Mesendoderm (in vitro differentiated cells): ENCODE results near the gene PRR14.
A peak's percentile ranks its signal among the peaks of the same experiment; 100 is the strongest.
"Not testable (repeated sequence)": the region's sequence is repeated elsewhere in the genome, so short reads cannot be mapped to it uniquely, and the experiment has no call there.

ENCODE experiments used
- DNase-seq: peaks from one replicate; pipeline ENCODE4 v3.0.0; 2013
- H2AK5ac ChIP-seq: 2 replicates; pipeline ENCODE4 v1.6.1; 2013; ENCODE audit warnings: low read length, inconsistent platforms
- H2BK120ac ChIP-seq: 2 replicates; pipeline ENCODE4 v1.6.1; 2013; ENCODE audit warnings: low read depth, mild to moderate bottlenecking, low read length, moderate library complexity, mixed read lengths
- H2BK15ac ChIP-seq: replicated peaks from 2 replicates; pipeline ENCODE4 v1.6.1; 2013; ENCODE audit warnings: low read depth, mild to moderate bottlenecking, moderate library complexity
- H2BK5ac ChIP-seq: 2 replicates; pipeline ENCODE4 v1.6.1; 2013; ENCODE audit warnings: low read length, inconsistent platforms
- H3K18ac ChIP-seq: 2 replicates; pipeline ENCODE4 v1.6.1; 2013; ENCODE audit warnings: mild to moderate bottlenecking, low read length, mixed read lengths
- H3K23ac ChIP-seq: one replicate; pipeline ENCODE4 v1.6.1; 2013; ENCODE audit warnings: low read length
- H3K27ac ChIP-seq: 2 replicates; pipeline ENCODE4 v1.5.1; 2013; ENCODE audit warnings: low read depth, mild to moderate bottlenecking, inconsistent platforms, low read length, moderate library complexity
- H3K27me3 ChIP-seq: 2 replicates; pipeline ENCODE4 v1.6.1; 2013; ENCODE audit warnings: low read length, control low read depth, mild to moderate bottlenecking, inconsistent platforms; ENCODE audit not compliant: insufficient read depth, poor library complexity
- H3K36me3 ChIP-seq: 2 replicates; pipeline ENCODE4 v1.6.1; 2013; ENCODE audit warnings: low read length, inconsistent platforms; ENCODE audit not compliant: control insufficient read depth, insufficient read depth
- H3K4ac ChIP-seq: one replicate; pipeline ENCODE4 v1.6.1; 2013; ENCODE audit warnings: low read depth, mild to moderate bottlenecking, low read length, moderate library complexity
- H3K4me1 ChIP-seq: 2 replicates; pipeline ENCODE4 v1.6.1; 2013; ENCODE audit warnings: low read depth, low read length, inconsistent platforms; ENCODE audit not compliant: control insufficient read depth
- H3K4me2 ChIP-seq: 2 replicates; pipeline ENCODE4 v1.6.1; 2013; ENCODE audit warnings: low read length
- H3K4me3 ChIP-seq: 2 replicates; pipeline ENCODE4 v1.5.1; 2013; ENCODE audit warnings: mild to moderate bottlenecking, low read length
- H3K56ac ChIP-seq: one replicate; pipeline ENCODE4 v1.6.1; 2013; ENCODE audit warnings: low read length
- H3K79me1 ChIP-seq: 2 replicates; pipeline ENCODE4 v1.6.1; 2013; ENCODE audit warnings: low read length, inconsistent platforms
- H3K79me2 ChIP-seq: 2 replicates; pipeline ENCODE4 v1.6.1; 2013; ENCODE audit warnings: mild to moderate bottlenecking, low read length; ENCODE audit not compliant: control insufficient read depth, insufficient read depth
- H3K9ac ChIP-seq: 2 replicates; pipeline ENCODE4 v1.6.1; 2013; ENCODE audit warnings: low read length, inconsistent platforms
- H4K5ac ChIP-seq: one replicate; pipeline ENCODE4 v1.6.1; 2013; ENCODE audit warnings: low read length
- H4K8ac ChIP-seq: one replicate; pipeline ENCODE4 v1.6.1; 2013; ENCODE audit warnings: low read depth, mild to moderate bottlenecking, control low read depth, low read length, moderate library complexity
- WGBS: extraction: QIAGEN DNeasy Blood & Tissue Kit; methylation state at CpG from one replicate; pipeline ENCODE4 v1.1.7; 2013; ENCODE audit warnings: low lambda C conversion rate, missing lambda C conversion rate; ENCODE audit not compliant: insufficient coverage; ENCODE audit errors: extremely low coverage; 5-methylcytosine and 5-hydroxymethylcytosine counted together

Gene PRR14

DNA sequence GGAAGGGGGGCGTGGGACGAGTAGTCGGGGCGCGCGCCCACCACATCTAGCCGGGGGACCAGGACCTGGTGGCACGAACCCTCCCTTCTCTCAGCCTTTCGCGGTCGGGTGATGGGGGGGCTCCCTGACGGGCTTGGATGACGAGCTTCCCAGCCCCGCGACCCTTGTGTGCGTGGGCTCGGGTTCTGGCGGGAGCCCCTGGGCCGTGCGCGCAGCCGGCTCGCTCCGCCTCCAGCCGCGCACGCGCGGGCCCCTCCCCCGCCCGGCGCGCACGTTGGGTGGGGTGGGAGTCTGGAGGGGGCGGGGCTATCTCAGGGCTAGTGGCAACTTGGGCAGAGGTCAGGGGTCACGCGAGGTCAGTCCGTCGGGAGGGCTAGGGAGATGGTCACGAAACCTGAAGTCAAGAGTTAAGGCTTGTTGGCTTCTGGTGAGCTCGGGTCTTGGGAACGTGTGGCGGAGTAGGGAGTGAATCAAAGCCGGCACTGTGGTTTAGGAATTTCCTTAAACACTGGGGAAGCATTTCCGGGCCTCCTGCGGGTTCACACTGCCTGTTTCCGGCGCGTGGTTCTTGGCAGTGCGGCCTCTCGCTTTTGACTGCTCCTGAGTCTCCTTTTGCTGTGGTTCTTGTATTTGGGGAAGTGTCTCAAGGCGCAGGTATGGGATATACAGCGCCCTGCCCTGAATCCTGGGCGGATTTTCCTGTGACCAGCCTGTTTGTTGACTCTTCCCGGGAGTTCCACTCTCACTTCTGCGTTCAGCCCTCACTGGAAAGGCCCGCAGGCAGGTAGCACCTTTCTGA is 48.3 kb downstream of the PRR14 start, which contains the start of gene SRCAP:
Gene SRCAP, plus strand, starts transcription at position 356 of the 799 bp plus-strand sequence. CDS start 1,654 bp downstream, outside the sequence.
- H3K27me3 ChIP-seq = no peaks in the 10 kb centered on the region

DNA sequence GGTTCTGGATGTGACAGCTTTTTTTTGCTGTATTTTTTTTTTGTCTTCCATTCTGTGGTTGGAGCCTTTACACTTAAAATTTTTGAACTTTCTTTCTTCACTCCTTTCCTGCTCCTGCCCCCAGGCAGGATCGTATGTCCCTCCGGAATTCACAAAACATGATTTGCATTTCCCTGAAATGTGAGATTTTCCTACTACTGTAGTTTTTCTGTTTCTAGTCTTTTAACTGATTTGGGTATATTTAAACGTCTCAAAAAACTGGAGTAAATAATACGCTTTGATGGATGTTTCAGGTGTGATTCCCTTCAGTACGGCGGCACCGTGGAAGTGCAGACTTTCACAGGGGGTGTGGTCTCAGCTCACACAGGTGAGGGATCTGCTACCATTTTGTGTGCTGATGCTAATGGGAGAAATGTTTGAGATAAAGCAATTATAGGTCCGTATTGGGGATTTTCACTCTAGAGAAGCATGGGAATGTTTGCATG is 48.9 kb downstream of the PRR14 start:
- Histone ChIP-seq H3K18ac (no peak overlapping the region), H2BK120ac (no peak overlapping the region), H3K9ac (peak overlapping the region; percentile 55), H3K56ac (peak overlapping the region; percentile 76), H4K8ac (no peak overlapping the region), H2BK5ac (no peak overlapping the region), H2AK5ac (no peak overlapping the region), H3K79me2 (peaks cover 21% of the 10 kb centered on the region), H4K5ac (no peak overlapping the region), H3K4me3 (peak overlapping the region; percentile 18), H3K4me2 (peak overlapping the region; percentile 93), H2BK15ac (no peak overlapping the region), H3K79me1 (peaks cover 8% of the 10 kb centered on the region), H3K23ac (no peak overlapping the region), H3K27me3 (no peaks in the 10 kb centered on the region), H3K4me1 (peaks cover 3% of the 10 kb centered on the region), H3K27ac (peak overlapping the region; percentile 65), H3K4ac (peak overlapping the region; percentile 71), H3K36me3 (peaks cover 5% of the 10 kb centered on the region)
- no CpG with 5 or more reads among the region's 8 CpGs for WGBS
- peak; percentile 12 for DNase-seq

More for the DNA sequence above, 48.3 kb downstream of the PRR14 start, which contains the start of gene SRCAP:
- H3K23ac ChIP-seq = peak within 1 kb of the TSS; percentile 99
- peaks cover 21% of the 10 kb centered on the region for H3K79me2 ChIP-seq
- peak within 1 kb of the TSS; percentile 3 for H4K8ac ChIP-seq
- peak within 1 kb of the TSS; percentile 93 for H3K4me2 ChIP-seq
- peak within 1 kb of the TSS; percentile 98 for H3K27ac ChIP-seq
- peaks cover 8% of the 10 kb centered on the region for H3K79me1 ChIP-seq
- H4K5ac ChIP-seq = no peak within 1 kb of the TSS
- H3K56ac ChIP-seq = peak within 1 kb of the TSS; percentile 99
- no peak within 1 kb of the TSS for H2BK120ac ChIP-seq
- H3K4me3 ChIP-seq = peak within 1 kb of the TSS; percentile 89
- peaks cover 3% of the 10 kb centered on the region for H3K36me3 ChIP-seq
- no peak within 1 kb of the TSS for H2BK15ac ChIP-seq
- H3K4ac ChIP-seq = peak within 1 kb of the TSS; percentile 89
- peak; percentile 88 for DNase-seq
- H2BK5ac ChIP-seq = peak within 1 kb of the TSS; percentile 97
- H3K9ac ChIP-seq = peak within 1 kb of the TSS; percentile 100
- WGBS = no CpG with 5 or more reads among the region's 57 CpGs
- peaks cover 3% of the 10 kb centered on the region for H3K4me1 ChIP-seq
- no peak within 1 kb of the TSS for H2AK5ac ChIP-seq
- peak within 1 kb of the TSS; percentile 82 for H3K18ac ChIP-seq

DNA sequence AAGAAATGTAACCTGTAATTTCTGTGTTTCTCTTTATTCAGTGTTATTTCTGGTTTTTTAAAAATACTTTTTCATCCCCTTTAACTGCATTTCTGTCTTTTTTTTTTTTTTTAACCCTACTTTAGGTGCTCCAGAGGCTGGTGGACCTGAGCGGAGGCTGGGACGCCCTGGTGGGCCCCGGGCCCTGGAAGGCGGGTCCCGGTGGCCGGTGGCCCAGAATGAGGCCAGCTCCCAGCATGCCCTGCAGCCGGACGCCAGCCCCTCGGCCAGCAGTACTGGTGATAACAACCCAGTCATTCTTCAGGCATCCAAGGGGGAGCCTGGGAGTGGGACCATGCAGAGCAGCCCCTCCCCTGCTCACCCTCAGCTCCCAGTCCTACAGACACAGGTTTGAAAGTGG is 49.7 kb downstream of the PRR14 start:
- no CpG with 5 or more reads among the region's 9 CpGs for WGBS

DNA sequence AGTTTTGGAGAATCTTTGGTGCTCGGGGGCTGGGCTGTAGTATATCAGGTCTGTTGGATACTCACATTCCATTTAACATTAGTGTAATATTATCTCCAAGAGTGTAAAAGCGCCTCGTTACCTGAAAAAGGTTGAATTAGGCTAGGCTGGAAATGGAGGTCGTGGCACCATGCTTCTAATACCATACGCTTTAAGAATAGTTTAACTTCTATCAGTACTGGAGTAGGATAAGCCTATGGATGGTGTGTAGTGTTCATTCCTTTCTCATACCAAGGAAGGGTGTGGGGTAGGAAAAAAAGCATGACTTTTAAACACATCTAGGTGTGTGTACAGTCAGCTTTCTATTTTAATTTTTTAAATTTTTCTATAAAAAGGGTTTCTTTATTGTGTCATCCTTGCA is 50.2 kb downstream of the PRR14 start:
- Histone ChIP-seq H4K5ac (no peak overlapping the region), H3K4me3 (no peak overlapping the region), H3K4ac (no peak overlapping the region), H2AK5ac (no peak overlapping the region), H2BK5ac (no peak overlapping the region), H3K27ac (no peak overlapping the region), H3K23ac (no peak overlapping the region), H3K18ac (no peak overlapping the region), H3K79me2 (peaks cover 21% of the 10 kb centered on the region), H3K4me1 (peaks cover 3% of the 10 kb centered on the region), H3K27me3 (no peaks in the 10 kb centered on the region), H2BK15ac (no peak overlapping the region), H3K79me1 (peaks cover 8% of the 10 kb centered on the region), H3K4me2 (no peak overlapping the region), H3K9ac (no peak overlapping the region), H3K56ac (no peak overlapping the region), H4K8ac (no peak overlapping the region), H3K36me3 (peaks cover 6% of the 10 kb centered on the region), H2BK120ac (no peak overlapping the region)
- no CpG with 5 or more reads among the region's 5 CpGs for WGBS
- DNase-seq = no peak

More for the DNA sequence above, 49.7 kb downstream of the PRR14 start:
- peaks cover 5% of the 10 kb centered on the region for H3K36me3 ChIP-seq
- peaks cover 8% of the 10 kb centered on the region for H3K79me1 ChIP-seq
- H3K18ac ChIP-seq = no peak overlapping the region
- H3K27me3 ChIP-seq = no peaks in the 10 kb centered on the region
- no peak overlapping the region for H2BK120ac ChIP-seq
- peak overlapping the region; percentile 12 for H3K27ac ChIP-seq
- H4K8ac ChIP-seq = no peak overlapping the region
- H4K5ac ChIP-seq = no peak overlapping the region
- no peak overlapping the region for H3K56ac ChIP-seq
- H2BK15ac ChIP-seq = no peak overlapping the region
- no peak overlapping the region for H3K23ac ChIP-seq
- peak; percentile 36 for DNase-seq
- H3K79me2 ChIP-seq = peaks cover 21% of the 10 kb centered on the region
- no peak overlapping the region for H2AK5ac ChIP-seq
- no peak overlapping the region for H3K4me2 ChIP-seq
- no peak overlapping the region for H3K4ac ChIP-seq
- no peak overlapping the region for H3K4me3 ChIP-seq
- no peak overlapping the region for H2BK5ac ChIP-seq
- H3K9ac ChIP-seq = no peak overlapping the region
- peaks cover 3% of the 10 kb centered on the region for H3K4me1 ChIP-seq

DNA sequence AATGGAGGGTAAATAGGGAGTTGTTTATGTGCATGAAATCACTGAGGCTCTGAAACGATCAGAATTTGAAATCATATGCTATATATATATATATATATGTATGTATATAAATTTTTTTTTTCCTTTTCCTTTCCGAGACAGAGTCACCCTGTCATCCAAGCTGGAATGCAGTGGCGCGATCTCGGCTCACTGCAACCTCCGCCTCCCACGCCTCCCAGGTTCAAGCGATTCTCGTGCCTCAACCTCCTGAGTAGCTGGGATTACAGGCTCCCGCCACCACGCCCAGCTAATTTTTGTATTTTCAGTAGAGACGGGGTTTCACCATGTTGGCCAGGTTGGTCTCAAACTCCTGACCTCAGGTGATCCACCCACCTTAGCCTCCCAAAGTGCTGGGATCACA is 52.3 kb downstream of the PRR14 start:
- H3K9ac ChIP-seq, H2BK5ac ChIP-seq, H3K4me1 ChIP-seq, H3K4me2 ChIP-seq, H2AK5ac ChIP-seq, H3K56ac ChIP-seq, H3K23ac ChIP-seq, H3K27ac ChIP-seq, H4K5ac ChIP-seq, H3K18ac ChIP-seq, H4K8ac ChIP-seq, H3K4me3 ChIP-seq, DNase-seq, H3K27me3 ChIP-seq, H3K4ac ChIP-seq, H2BK15ac ChIP-seq, H2BK120ac ChIP-seq: not testable (repeated sequence)
- peaks cover 13% of the 10 kb centered on the region for H3K36me3 ChIP-seq
- H3K79me2 ChIP-seq = peaks cover 21% of the 10 kb centered on the region
- no CpG with 5 or more reads among the region's 12 CpGs for WGBS
- H3K79me1 ChIP-seq = peaks cover 11% of the 10 kb centered on the region
